ENCODE results near the gene OR3A2. TPM values are rescaled to one million over a fixed set of nuclear protein-coding genes. Genes with fewer than 3 reads are reported as not detected.

The OR3A2 gene
- total RNA-seq, 1 experiment from 2014 or later, result not detected

DNA sequence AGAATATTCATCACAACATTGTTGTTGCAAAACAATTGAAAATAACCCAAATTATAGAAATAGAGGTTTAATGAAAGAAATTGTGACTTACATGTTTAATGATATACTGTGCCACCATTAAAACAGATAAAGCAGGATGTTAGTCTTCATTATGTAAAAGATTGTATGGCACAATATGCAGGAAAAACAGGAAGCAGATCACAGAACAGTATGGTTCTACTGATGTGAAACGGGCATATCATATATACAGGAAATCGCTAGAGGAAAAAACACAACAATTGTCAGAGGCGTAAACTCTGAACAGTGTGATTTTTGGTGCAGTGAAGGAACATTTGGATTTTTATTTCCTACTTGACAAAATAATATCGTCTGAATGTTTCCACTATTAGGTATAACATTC, 110.0 kb downstream of the OR3A2 start (continued):
- TF ChIP-seq RAD21 (IDR thresholded peaks at IDR 0.05; ENCODE audit: low read depth) (no peak), YY1 (IDR thresholded peaks at IDR 0.05; ENCODE audit: extremely low read depth, insufficient replicate concordance, low read depth, low read length) (no peak), JUND (IDR thresholded peaks at IDR 0.05) (no peak), ZFX (IDR thresholded peaks at IDR 0.05) (no peak)
- TF ChIP-seq, protein P1, sequence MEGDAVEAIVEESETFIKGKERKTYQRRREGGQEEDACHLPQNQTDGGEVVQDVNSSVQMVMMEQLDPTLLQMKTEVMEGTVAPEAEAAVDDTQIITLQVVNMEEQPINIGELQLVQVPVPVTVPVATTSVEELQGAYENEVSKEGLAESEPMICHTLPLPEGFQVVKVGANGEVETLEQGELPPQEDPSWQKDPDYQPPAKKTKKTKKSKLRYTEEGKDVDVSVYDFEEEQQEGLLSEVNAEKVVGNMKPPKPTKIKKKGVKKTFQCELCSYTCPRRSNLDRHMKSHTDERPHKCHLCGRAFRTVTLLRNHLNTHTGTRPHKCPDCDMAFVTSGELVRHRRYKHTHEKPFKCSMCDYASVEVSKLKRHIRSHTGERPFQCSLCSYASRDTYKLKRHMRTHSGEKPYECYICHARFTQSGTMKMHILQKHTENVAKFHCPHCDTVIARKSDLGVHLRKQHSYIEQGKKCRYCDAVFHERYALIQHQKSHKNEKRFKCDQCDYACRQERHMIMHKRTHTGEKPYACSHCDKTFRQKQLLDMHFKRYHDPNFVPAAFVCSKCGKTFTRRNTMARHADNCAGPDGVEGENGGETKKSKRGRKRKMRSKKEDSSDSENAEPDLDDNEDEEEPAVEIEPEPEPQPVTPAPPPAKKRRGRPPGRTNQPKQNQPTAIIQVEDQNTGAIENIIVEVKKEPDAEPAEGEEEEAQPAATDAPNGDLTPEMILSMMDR (IDR thresholded peaks at IDR 0.05 in 2 of 3, conservative IDR thresholded peaks at IDR 0.05 in 1 of 3; ENCODE audit: borderline replicate concordance in 1 of 3, insufficient read depth in 1 of 3, low read depth in 2 of 3, low read length in 2 of 3), result no peak

GRCh38 chr17:3271072-3271848, 114.8 kb downstream of the OR3A2 start:
- ATAC-seq, result no peak
- TF ChIP-seq YY1 (IDR thresholded peaks at IDR 0.05; ENCODE audit: extremely low read depth, insufficient replicate concordance, low read depth, low read length) (no peak), POLR2A (IDR thresholded peaks at IDR 0.05; ENCODE audit: borderline replicate concordance, extremely low read depth, insufficient read depth, insufficient read length) (no peak), ZFX (IDR thresholded peaks at IDR 0.05) (no peak), ZBTB33 (IDR thresholded peaks at IDR 0.05; ENCODE audit: extremely low read depth, insufficient replicate concordance, low read length) (no peak), SIN3A (IDR thresholded peaks at IDR 0.05; ENCODE audit: low read depth) (no peak), MAX (IDR thresholded peaks at IDR 0.05) (no peak), EZH2 (IDR thresholded peaks at IDR 0.05) (no peak), ELF1 (IDR thresholded peaks at IDR 0.05; ENCODE audit: borderline replicate concordance, low read depth) (no peak), RAD21 (IDR thresholded peaks at IDR 0.05; ENCODE audit: low read depth) (no peak), EZH2phosphoT487 (IDR thresholded peaks at IDR 0.05; ENCODE audit: borderline replicate concordance) (no peak), CEBPB (IDR thresholded peaks at IDR 0.05; ENCODE audit: low read depth) (no peak)
- TF ChIP-seq, protein P1 (IDR thresholded peaks at IDR 0.05 in 2 of 3, conservative IDR thresholded peaks at IDR 0.05 in 1 of 3; ENCODE audit: borderline replicate concordance in 1 of 3, insufficient read depth in 1 of 3, low read depth in 2 of 3, low read length in 2 of 3), result no peak
- H3K27ac ChIP-seq (ENCODE audit: low read depth, low read length), result no peak overlapping the region
- no peak for DNase-seq (ENCODE audit: low read depth, low spot score)
- H3K9me2 ChIP-seq (ENCODE audit: insufficient read depth), result no peaks in the 10 kb centered on the region
- no peak overlapping the region for H3K4me2 ChIP-seq (ENCODE audit: low read length)
- H3K36me3 ChIP-seq (ENCODE audit: control insufficient read depth in 1 of 2, insufficient read depth in 2 of 2, low read length in 2 of 2), result no peaks in the 10 kb centered on the region
- no peaks in the 10 kb centered on the region for H4K20me1 ChIP-seq (ENCODE audit: insufficient read depth)
- H3K4me1 ChIP-seq (ENCODE audit: control insufficient read depth in 1 of 2, insufficient read depth in 2 of 2, low read length in 2 of 2), result no peaks in the 10 kb centered on the region
- no peaks in the 10 kb centered on the region for H3K79me2 ChIP-seq (ENCODE audit: insufficient read depth, low read length)
- no peak overlapping the region for H3K9ac ChIP-seq (ENCODE audit: low read length)
- H3K4me3 ChIP-seq (replicated peaks in 1 of 2; ENCODE audit: low read depth in 1 of 2, low read length in 2 of 2), result no peak overlapping the region
- CTCF ChIA-PET, result interaction anchor here (0.6 kb wide), 1 partner anchor 275 kb away, joined by 3 read pairs; no protein-coding TSS in a partner anchor
- no peak overlapping the region for H2AFZ ChIP-seq (ENCODE audit: low read depth, low read length, poor library complexity, severe bottlenecking)
- POLR2A ChIA-PET, result no interaction called here
- intact Hi-C loops (cut with micrococcal nuclease), result no loop called here
- BruUV-seq (replicated peaks), result no TSS peak
- RAD21 ChIA-PET (ENCODE audit: low non-redundant PET in 1 of 2, low total read pairs in 2 of 2, uncharacterized antibody in 2 of 2, unreplicated experiment in 2 of 2), result no interaction called here
- peaks cover 29% of the 10 kb centered on the region for H3K27me3 ChIP-seq (ENCODE audit: insufficient read depth, low read length)
- H3K9me3 ChIP-seq (ENCODE audit: control insufficient read depth in 1 of 2, insufficient read depth in 1 of 2, low read depth in 1 of 2, low read length in 2 of 2), result 0 out of 4 replicates have a peak, but pooled peaks cover 0 to 4% of the 10 kb centered on the region in 2 experiments

Data from HCT116 (cell line).